CD4-positive, alpha-beta T cell treated with Interleukin-12 subunit alpha and Interleukin-12 subunit beta, for 1 hour (primary cell): Measurements from ENCODE around the gene PARD3.
"Not testable (repeated sequence)": the region's sequence is repeated elsewhere in the genome, so short reads cannot be mapped to it uniquely, and the experiment has no call there.

Experiments used
- DNase-seq: peaks from one replicate; pipeline ENCODE4 v3.0.0-alpha.2; 2020

Gene PARD3

GRCh38 chr10:34709637-34710390 is 105.3 kb downstream of the PARD3 start:
- DNase-seq, result no peak

- no peak for DNase-seq
Measured at GRCh38 chr10:34707656-34708055, 107.4 kb downstream of the PARD3 start.

- not testable (repeated sequence) for DNase-seq
Measured at GRCh38 chr10:34706992-34707391, 108.1 kb downstream of the PARD3 start.

- no peak for DNase-seq
Measured at GRCh38 chr10:34706147-34706546, 108.9 kb downstream of the PARD3 start.

- no peak for DNase-seq
Measured at GRCh38 chr10:34705563-34705962, 109.5 kb downstream of the PARD3 start.

- DNase-seq, result no peak
Measured at GRCh38 chr10:34704526-34705184, 110.4 kb downstream of the PARD3 start.

GRCh38 chr10:34702982-34703381 is 112.1 kb downstream of the PARD3 start:
- no peak for DNase-seq

- no peak for DNase-seq
Measured at GRCh38 chr10:34702093-34702937, 112.8 kb downstream of the PARD3 start.

- DNase-seq, result no peak
Measured at GRCh38 chr10:34701194-34701593, 113.9 kb downstream of the PARD3 start.

- DNase-seq, result not testable (repeated sequence)
Measured at GRCh38 chr10:34700752-34701151, 114.3 kb downstream of the PARD3 start.

GRCh38 chr10:34699904-34700517 is 115.1 kb downstream of the PARD3 start:
- no peak for DNase-seq

GRCh38 chr10:34698979-34699378 is 116.1 kb downstream of the PARD3 start:
- no peak for DNase-seq

- no peak for DNase-seq
Measured at GRCh38 chr10:34698248-34698831, 116.8 kb downstream of the PARD3 start.

GRCh38 chr10:34697351-34698247 is 117.5 kb downstream of the PARD3 start:
- no peak for DNase-seq

GRCh38 chr10:34696423-34696822 is 118.7 kb downstream of the PARD3 start:
- DNase-seq, result no peak

- no peak for DNase-seq
Measured at GRCh38 chr10:34690383-34691049, 124.6 kb downstream of the PARD3 start.

- DNase-seq, result no peak
Measured at GRCh38 chr10:34689053-34689452, 126.0 kb downstream of the PARD3 start.

GRCh38 chr10:34687434-34688210 is 127.5 kb downstream of the PARD3 start:
- DNase-seq, result no peak

- DNase-seq, result no peak
Measured at GRCh38 chr10:34682580-34682979, 132.5 kb downstream of the PARD3 start.

- no peak for DNase-seq
Measured at GRCh38 chr10:34681933-34682332, 133.2 kb downstream of the PARD3 start.
